Parathyroid adenoma (tissue), 2 donors: Measurements from ENCODE around the gene CRYGD.
"Not testable (repeated sequence)": the region's sequence is repeated elsewhere in the genome, so short reads cannot be mapped to it uniquely, and the experiment has no call there.

ENCODE experiments used
- H2AFZ ChIP-seq: fragments of 300-600 bp; sonication (generic); one replicate; pipeline ENCODE4 v1.7.0; 2017; ENCODE audit warnings: antibody characterized with exemption, mild to moderate bottlenecking
- H3K27ac ChIP-seq: fragments of 300-600 bp; sonication (generic); one replicate; pipeline ENCODE4 v1.7.0; 2017
- H3K27me3 ChIP-seq: fragments of 300-600 bp; sonication (generic); one replicate; pipeline ENCODE4 v1.7.0; 2017; ENCODE audit warnings: low read length; ENCODE audit not compliant: control insufficient read depth, insufficient read depth
- H3K36me3 ChIP-seq: fragments of 300-600 bp; sonication (generic); one replicate; pipeline ENCODE4 v1.7.0; 2017; ENCODE audit warnings: low read length; ENCODE audit not compliant: control insufficient read depth, insufficient read depth
- H3K4me1 ChIP-seq: fragments of 300-600 bp; sonication (generic); one replicate; pipeline ENCODE4 v1.7.0; 2017; ENCODE audit warnings: control low read depth
- H3K4me2 ChIP-seq: fragments of 300-600 bp; sonication (generic); one replicate; pipeline ENCODE4 v1.7.0; 2017; ENCODE audit warnings: low read length
- H3K4me3 ChIP-seq: fragments of 300-600 bp; sonication (generic); one replicate; pipeline ENCODE4 v1.7.0; 2017; ENCODE audit warnings: low read depth, low read length
- H3K79me2 ChIP-seq: fragments of 300-600 bp; sonication (generic); one replicate; pipeline ENCODE4 v1.7.0; 2017; ENCODE audit warnings: control low read depth
- H3K9ac ChIP-seq: fragments of 300-600 bp; sonication (generic); one replicate; pipeline ENCODE4 v1.7.0; 2017; ENCODE audit warnings: mild to moderate bottlenecking
- H3K9me3 ChIP-seq: fragments of 300-600 bp; sonication (generic); one replicate; pipeline ENCODE4 v1.7.0; 2017; ENCODE audit warnings: low read length; ENCODE audit not compliant: control insufficient read depth
- CTCF ChIP-seq: fragments of 300-600 bp; sonication (generic); IDR thresholded peaks from one replicate; pipeline ENCODE4 v1.7.0; 2017; ENCODE audit warnings: antibody characterized with exemption, mild to moderate bottlenecking
- donor health status: primary hyperparathyroidism.

CRYGD gene

GRCh38 chr2:208139447-208139846 is 15.1 kb upstream of the CRYGD start:
- no peak for TF ChIP-seq CTCF
- Histone ChIP-seq H2AFZ (no peak overlapping the region), H3K9me3 (no peaks in the 10 kb centered on the region), H3K4me2 (no peak overlapping the region), H3K4me3 (no peak overlapping the region), H3K36me3 (no peaks in the 10 kb centered on the region), H3K27me3 (no peaks in the 10 kb centered on the region), H3K79me2 (no peaks in the 10 kb centered on the region), H3K9ac (no peak overlapping the region), H3K27ac (no peak overlapping the region), H3K4me1 (no peaks in the 10 kb centered on the region)

DNA sequence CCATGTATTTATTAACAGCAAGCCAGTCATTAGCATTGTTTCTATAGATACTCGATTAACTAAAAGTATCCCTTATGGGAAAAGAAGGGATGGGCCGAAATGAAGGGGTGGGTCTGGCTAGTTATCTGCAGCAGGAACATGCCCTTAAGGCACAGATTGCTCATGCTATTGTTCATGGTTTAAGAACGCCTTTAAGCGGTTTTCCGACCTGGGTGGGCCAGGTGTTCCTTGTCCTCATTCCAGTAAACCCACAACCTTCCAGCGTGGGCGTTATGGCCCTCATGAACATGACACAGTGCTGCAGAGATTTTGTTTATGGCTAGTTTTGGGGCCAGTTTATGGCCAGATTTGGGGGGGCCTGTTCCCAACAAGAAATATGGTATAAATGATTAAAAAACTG is 14.0 kb upstream of the CRYGD start:
- not testable (repeated sequence) for H3K36me3 ChIP-seq, H3K79me2 ChIP-seq, H3K9ac ChIP-seq, H3K27ac ChIP-seq, H3K4me1 ChIP-seq, H3K27me3 ChIP-seq, H3K9me3 ChIP-seq, H3K4me3 ChIP-seq, H2AFZ ChIP-seq, H3K4me2 ChIP-seq

DNA sequence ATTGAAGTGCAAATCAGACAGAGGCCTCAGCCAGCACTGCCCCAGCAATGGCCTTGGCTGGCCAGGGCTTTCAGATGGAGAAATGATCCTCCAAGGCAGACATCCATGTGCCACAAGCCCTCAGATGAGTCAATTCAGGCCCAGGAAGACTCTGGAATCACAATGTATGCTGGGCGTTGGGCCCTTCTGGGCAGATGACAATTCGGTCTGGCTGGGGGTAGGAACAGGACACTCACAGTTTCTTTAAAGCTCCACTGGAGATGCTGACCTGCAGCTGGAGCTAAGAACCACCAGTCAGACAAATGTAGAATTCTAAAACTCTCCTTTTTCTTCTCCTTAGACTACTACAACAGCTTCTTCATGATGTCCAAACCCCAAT is 12.4 kb upstream of the CRYGD start:
- H3K27ac ChIP-seq, result no peak overlapping the region
- no peaks in the 10 kb centered on the region for H3K79me2 ChIP-seq
- H3K4me3 ChIP-seq, result no peak overlapping the region
- no peaks in the 10 kb centered on the region for H3K27me3 ChIP-seq
- H3K9ac ChIP-seq, result no peak overlapping the region
- H3K4me1 ChIP-seq, result no peaks in the 10 kb centered on the region
- no peak overlapping the region for H3K4me2 ChIP-seq
- H2AFZ ChIP-seq, result no peak overlapping the region
- no peaks in the 10 kb centered on the region for H3K36me3 ChIP-seq
- no peak for TF ChIP-seq CTCF
- H3K9me3 ChIP-seq, result no peaks in the 10 kb centered on the region

DNA sequence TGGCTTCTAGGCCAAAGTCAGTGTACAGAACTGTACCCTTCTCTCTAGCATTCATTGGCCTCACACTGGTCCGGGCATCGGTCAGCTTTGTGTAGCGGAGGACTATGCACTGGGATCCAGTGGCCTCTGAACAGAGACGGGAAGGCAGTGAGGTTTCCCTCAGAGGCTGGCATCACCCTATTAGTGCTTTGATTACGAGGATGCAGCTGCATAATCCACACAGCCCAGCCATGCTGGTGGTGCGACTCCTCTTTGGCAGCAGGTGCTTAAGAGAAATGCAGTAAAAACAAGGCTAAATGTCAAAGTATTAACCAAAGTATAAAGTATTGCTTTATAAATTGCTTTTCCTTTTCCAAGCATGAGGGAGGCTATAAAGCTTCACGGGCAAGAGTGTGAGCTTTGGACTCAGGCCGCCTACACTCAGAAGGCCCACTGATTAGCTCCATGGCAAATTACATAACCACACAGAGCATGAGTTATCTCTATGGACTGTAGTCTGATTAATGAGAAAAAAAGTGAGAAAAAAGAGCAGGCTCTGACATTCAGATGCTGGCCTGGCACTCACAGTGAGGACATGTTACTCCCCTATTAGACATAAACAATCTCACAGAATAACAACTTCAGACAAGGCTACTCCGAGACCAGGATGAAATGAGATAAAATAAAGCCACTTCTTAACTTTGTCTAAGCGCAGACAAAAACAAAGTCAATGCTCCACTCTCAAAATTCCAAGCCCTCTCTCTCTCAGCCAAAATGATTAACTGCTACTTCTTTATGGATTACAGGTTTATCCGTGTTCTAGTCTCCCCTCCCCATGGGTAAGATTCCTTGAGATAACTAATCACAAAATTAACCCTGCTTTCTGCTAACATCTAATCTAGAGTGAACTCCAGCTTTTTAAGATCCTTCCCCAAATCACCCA is 11.7 kb upstream of the CRYGD start:
- H3K27ac ChIP-seq, result no peak overlapping the region
- no peaks in the 10 kb centered on the region for H3K9me3 ChIP-seq
- H3K9ac ChIP-seq, result no peak overlapping the region
- no peaks in the 10 kb centered on the region for H3K4me1 ChIP-seq
- no peaks in the 10 kb centered on the region for H3K36me3 ChIP-seq
- no peak for TF ChIP-seq CTCF
- H3K4me2 ChIP-seq, result no peak overlapping the region
- no peaks in the 10 kb centered on the region for H3K27me3 ChIP-seq
- no peaks in the 10 kb centered on the region for H3K79me2 ChIP-seq
- no peak overlapping the region for H3K4me3 ChIP-seq
- no peak overlapping the region for H2AFZ ChIP-seq

DNA sequence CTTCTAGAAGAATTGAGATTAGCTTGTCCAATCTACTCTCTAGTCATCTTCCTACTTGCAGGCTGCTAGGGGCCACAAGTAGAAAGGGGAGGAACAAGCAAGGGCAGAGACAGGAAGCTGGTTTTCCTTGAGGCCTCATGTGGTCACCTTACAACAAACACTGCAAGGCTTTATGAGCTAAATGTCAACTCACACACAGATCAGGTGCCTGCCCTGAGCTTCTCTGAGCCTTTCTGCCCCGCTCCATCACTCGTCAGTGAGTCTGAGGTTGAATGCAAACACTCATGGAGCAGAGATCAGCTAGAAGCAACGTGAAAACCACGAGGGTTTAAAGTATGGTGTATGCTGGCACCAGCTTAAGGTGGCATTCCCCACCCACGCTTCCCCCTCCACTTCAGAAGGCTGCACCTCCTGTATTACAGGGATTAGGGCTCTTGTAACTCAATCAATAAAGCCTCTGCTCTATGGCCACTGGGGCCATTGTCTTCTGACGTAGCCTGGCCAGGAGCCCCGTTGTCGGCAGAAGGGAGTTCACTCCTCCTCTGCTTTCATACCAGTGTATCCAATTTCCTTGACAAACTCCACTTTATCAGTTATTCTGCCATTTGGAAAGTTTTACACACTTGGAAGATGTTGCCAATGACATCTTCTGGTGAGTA is 10.7 kb upstream of the CRYGD start:
- Histone ChIP-seq H3K27me3 (no peaks in the 10 kb centered on the region), H3K9ac (no peak overlapping the region), H3K27ac (no peak overlapping the region), H3K4me2 (no peak overlapping the region), H3K36me3 (no peaks in the 10 kb centered on the region), H3K79me2 (no peaks in the 10 kb centered on the region), H2AFZ (no peak overlapping the region), H3K4me1 (no peaks in the 10 kb centered on the region), H3K4me3 (no peak overlapping the region), H3K9me3 (no peaks in the 10 kb centered on the region)
- no peak for TF ChIP-seq CTCF
